Dermis microvascular lymphatic vessel endothelial cell (primary cell): ENCODE results near the gene ATP6AP1. TPM values are rescaled to one million over a fixed set of nuclear protein-coding genes. Genes with fewer than 3 reads are reported as not detected.

Experiments used
- total RNA-seq: library from RNA; depleted of rRNA; stranded (reverse); fragments of >200 nt; gene quantifications from 2 replicates; pipeline ENCODE4 v1.2.1, GENCODE V29; 2014

Gene ATP6AP1
- total RNA-seq, 1 donor from 2014 or later: 58.0 TPM

Other genes starting within 250 kb of the ATP6AP1 start
- gene OPN1MW, start 246.1 kb upstream of the ATP6AP1 start, total RNA-seq: not detected in 2 replicates
- not detected in 2 replicates for gene OPN1MW2, start 208.9 kb upstream of the ATP6AP1 start, total RNA-seq
- not detected in 2 replicates for gene OPN1MW3, start 171.1 kb upstream of the ATP6AP1 start, total RNA-seq
- 0.13 TPM in 1 of 2 replicates, not detected in the other for gene TEX28, start 133.6 kb upstream of the ATP6AP1 start, total RNA-seq
- under 0.01 TPM in 1 of 2 replicates, not detected in the other for gene TKTL1, start 132.9 kb upstream of the ATP6AP1 start, total RNA-seq
- gene FLNA, start 54.0 kb upstream of the ATP6AP1 start, total RNA-seq: 1,135 and 1,161 TPM in 2 replicates
- gene EMD, start 49.4 kb upstream of the ATP6AP1 start, total RNA-seq: 17.8 and 20.5 TPM in 2 replicates
- gene RPL10, start 30.3 kb upstream of the ATP6AP1 start, total RNA-seq: 2,372 and 2,629 TPM in 2 replicates
- 105 and 121 TPM in 2 replicates for gene DNASE1L1, start 19.4 kb upstream of the ATP6AP1 start, total RNA-seq
- gene TAFAZZIN, start 17.1 kb upstream of the ATP6AP1 start, total RNA-seq: 11.9 and 14.9 TPM in 2 replicates
- 27.0 and 43.0 TPM in 2 replicates for gene GDI1, start 8.5 kb downstream of the ATP6AP1 start, total RNA-seq
- 43.9 and 60.2 TPM in 2 replicates for gene FAM50A, start 15.5 kb downstream of the ATP6AP1 start, total RNA-seq
- gene PLXNA3, start 29.6 kb downstream of the ATP6AP1 start, total RNA-seq: 3.0 and 6.2 TPM in 2 replicates
- gene LAGE3, start 50.6 kb downstream of the ATP6AP1 start, total RNA-seq: 14.9 and 16.9 TPM in 2 replicates
- gene UBL4A, start 57.9 kb downstream of the ATP6AP1 start, total RNA-seq: 29.8 and 38.1 TPM in 2 replicates
- gene SLC10A3, start 62.0 kb downstream of the ATP6AP1 start, total RNA-seq: 8.1 and 14.4 TPM in 2 replicates
- 13.7 and 20.9 TPM in 2 replicates for gene FAM3A, start 87.6 kb downstream of the ATP6AP1 start, total RNA-seq
- 33.9 and 35.4 TPM in 2 replicates for gene G6PD, start 118.2 kb downstream of the ATP6AP1 start, total RNA-seq
- gene IKBKG, start 118.9 kb downstream of the ATP6AP1 start, total RNA-seq: 12.1 and 12.8 TPM in 2 replicates
- not detected in 2 replicates for gene CTAG1A, start 156.5 kb downstream of the ATP6AP1 start, total RNA-seq
- gene CTAG1B, start 190.6 kb downstream of the ATP6AP1 start, total RNA-seq: not detected in 2 replicates
- not detected in 2 replicates for gene CTAG2, start 224.9 kb downstream of the ATP6AP1 start, total RNA-seq